NCI-H2081 (cell line): ENCODE results near the gene BTG2.

Experiments used
- DNase-seq, 2 experiments: peaks; one replicate each; lab custom pipeline; 2025; lab: John Stamatoyannopoulos, UW

Gene BTG2

DNA sequence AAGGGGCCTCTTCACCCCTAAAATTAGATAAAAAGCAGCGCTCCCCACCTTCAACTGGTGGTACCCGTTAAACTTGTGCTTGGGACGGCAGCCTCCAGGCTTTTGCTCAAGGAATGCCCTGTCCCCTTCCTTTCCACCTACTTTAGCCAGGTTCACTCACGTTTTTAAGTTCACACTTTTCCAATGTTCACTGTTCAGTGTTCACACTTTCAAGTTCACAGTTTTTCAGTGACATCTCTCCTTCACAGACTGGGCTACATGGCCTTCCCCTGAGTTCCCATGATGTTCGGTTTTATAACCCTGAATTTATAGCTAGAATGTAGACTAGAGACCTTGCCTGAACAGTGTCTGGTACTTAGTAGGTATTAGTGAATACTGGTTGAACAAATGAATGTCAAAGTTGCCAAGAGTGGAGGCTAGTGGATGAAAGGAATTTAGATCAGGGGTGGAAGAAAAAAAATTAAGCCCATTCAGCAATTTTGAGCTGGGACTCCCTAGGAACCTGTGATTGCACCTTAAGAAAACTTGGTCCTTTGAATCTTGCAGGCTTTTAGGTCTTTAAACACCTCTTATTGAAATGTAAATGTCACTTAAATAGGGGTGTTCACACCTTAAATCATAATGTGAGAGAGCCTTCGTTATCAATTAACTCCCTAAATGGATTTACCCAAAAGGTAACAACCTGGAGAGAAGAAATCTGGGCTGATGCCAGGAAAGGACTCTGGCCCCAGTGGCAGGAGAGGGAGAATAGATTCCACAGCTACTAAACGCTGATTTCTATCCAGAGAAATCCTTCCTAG is 12.3 kb downstream of the BTG2 start:
- peak in 1 of 2 experiments; percentile 35 for DNase-seq

DNA sequence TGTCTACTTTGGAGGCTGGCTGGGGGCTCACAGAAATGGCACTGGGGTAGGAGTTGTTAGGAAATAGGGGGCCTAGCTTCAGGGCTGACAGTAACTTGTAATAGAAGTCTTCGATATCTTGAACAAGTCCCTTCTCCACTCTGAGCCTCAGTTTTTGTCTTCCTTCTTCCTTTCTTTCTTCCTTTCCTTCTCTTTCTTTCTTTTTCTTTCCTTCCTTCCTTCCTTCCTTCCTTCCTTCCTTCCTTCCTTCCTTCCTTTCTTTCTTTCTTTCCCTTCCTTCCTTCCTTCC is 12.9 kb downstream of the BTG2 start:
- DNase-seq: no peak

DNA sequence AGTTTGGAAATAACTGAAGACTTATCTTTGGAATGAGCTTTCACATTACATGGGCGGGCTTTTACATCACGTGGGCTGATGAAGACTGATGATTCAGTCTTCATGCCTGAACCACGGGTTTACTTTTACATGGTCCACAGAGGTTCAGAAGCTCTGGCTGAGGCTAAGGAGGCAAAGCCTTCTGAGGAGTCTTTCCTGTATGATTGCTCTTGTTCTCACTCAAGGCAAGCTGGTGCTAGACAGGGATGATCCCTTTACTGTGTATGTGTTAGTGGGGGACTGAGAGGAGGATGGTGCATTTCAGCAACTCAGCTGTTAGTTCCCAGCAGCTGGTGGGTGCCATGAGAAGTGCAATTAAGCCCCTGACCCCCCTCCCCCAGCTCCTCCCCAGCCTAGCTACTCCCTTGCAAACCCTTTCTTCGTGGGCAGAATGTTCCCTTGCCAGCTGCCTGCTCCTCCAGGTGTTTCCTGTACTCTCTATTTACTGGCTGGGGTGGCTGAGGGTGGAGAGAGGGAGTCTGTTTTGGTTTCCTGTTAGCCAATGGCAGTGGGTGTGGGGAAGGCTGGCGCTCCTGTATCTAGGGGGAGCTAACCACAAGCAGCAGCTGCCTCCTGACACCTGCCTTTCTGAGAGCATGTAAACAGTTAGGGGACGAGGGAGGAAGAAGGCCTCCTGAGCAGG is 15.4 kb downstream of the BTG2 start:
- peak; percentile 97 to 99 for DNase-seq

DNA sequence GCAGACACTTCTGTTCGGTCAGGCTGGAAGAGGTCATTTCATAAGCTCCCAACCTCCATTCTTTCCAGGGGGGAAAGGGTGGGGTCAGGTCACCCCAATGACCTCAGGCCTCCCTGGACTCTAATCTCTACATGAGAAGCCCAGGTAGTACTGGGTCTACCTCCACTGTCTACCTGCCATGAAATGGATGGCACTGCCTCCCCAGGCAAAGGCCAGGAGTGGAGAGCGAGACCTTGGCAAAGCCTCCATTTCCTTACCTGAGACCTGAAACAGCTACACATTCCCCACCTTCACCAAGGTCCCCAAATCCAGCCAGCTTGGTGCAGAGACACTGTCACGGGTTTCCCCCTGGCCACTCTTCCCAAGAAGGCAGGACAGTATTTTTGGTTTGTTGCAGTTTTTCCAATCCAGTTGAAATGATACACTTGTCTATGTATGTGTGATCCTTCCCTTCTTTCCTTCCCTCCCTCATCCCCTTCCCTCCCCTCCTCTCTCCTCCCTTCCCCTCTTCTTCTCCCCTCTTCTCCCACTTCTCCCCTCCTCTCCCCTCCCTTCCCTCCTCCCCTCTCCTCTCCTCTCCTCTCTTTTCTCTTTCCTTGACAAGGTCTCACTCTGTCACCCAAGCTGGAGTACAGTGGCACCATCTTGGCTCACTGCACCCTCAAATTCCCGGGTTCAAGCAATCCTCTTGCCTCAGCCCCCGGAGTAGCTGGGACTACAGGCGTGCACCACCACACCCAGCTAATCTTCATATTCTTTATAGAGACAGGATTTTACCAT is 16.1 kb downstream of the BTG2 start:
- DNase-seq: no peak

DNA sequence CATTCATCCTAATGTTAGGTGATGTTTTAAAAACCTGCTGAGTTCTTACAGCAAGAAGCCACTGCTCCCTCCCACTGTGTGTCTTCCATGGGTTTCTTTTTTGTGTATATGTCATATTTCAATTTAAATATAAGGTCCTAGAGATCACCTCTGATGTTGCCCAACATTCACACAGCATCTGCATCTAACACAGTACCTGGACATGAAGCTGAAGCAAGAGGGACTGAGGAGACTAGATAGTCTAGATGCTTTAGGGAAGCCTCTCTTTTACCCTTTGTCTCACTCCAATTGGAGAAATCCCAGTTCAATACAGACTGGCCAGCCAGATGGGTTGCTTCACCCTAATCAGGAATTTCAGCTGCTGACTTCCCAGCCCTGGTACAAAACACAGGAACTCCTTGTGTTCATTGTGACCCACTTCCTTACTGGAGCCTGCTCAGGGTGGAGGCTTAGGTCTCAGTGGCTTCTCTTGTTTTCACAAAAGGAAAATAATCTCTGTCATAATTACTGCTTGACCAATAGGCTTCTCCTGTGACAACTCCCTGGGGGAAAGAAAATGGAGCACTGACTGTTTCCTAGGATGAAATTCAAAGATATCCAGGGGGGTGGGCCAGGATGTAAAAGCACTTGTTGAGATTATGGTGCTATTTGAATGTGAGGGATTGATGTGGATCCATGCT is 17.3 kb downstream of the BTG2 start:
- peak; percentile 39 to 60 for DNase-seq

DNA sequence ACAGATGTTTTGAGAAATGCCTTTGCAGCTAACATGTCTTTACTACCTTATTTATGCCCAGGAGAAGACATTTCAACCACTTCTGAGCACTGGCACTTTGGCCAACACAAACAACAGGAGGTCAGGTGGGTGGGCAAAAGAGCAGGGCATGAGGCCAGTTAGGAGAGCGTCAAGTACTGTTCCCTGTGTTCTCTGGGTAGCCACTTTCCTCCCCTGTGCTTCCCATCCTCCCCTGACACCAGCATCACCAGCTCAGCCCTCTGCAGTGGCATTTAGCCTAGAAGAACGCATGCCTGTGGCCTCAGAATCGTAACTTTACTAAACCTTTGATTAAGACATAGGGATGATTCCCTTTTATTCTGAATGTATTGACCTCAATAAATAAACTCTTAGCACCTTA is 18.3 kb downstream of the BTG2 start:
- DNase-seq: no peak

DNA sequence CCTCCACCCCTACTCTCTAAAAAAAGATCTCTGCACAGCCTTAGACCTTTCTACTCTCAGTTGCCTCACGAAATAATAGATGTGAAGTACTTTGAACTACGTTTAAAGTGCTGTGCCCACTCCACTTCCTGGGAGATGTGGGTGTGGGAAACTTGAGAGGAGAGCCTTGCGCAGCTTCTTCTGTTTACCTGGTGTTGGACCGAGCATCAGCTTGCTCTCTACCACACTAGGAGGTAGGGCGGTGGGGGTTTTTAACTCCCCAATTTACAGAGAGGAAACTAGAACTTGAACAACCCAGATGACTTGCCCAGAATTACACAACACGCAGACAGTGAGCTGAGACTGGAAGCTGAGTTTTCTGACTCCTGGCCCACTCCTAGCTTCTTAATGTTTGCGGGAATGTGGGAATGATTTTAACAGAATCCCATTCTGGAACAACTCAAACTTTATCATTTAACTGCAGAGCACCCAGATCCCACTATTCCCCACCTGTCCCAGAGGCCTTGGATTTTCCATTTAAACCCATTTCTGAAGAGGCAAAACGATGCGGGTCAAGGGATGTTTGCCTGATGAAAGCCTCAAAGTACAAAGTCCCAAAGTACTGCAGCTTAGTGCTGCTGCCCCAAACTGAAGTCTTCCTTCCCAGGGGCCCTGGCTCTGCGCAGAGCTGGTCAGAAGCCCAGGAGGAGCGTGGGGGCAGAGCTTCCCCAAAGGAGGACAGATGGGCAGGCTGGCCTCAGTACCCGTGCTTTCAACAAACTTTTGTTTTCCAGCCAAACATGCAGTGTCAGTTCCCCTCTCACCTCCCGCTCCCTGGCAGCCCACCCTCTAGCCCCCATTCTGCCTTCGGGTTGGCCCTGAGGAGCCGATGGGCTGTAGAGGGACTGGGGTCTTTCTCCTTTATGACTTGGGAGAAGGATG is 19.0 kb downstream of the BTG2 start:
- DNase-seq: no peak

DNA sequence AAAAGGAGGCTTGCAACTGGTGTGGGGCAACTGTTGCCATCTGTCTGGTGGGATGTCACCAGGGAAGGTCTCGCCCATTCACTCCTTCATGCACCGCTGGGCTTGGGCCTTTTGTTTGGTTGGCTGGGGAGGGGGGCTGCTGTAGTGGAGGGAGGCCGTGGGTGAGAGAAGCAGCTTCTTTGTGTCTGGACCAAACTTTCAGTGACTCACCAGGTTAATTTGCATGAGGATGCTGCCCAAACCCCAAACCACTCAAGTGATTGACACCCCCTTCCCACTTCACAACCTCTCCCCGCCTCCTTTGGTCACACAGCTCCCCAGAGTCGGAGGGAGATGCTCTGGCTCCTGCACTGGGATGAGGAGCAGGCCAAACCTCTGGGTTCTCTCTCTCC is 19.7 kb downstream of the BTG2 start:
- DNase-seq: peak; percentile 71 to 85

DNA sequence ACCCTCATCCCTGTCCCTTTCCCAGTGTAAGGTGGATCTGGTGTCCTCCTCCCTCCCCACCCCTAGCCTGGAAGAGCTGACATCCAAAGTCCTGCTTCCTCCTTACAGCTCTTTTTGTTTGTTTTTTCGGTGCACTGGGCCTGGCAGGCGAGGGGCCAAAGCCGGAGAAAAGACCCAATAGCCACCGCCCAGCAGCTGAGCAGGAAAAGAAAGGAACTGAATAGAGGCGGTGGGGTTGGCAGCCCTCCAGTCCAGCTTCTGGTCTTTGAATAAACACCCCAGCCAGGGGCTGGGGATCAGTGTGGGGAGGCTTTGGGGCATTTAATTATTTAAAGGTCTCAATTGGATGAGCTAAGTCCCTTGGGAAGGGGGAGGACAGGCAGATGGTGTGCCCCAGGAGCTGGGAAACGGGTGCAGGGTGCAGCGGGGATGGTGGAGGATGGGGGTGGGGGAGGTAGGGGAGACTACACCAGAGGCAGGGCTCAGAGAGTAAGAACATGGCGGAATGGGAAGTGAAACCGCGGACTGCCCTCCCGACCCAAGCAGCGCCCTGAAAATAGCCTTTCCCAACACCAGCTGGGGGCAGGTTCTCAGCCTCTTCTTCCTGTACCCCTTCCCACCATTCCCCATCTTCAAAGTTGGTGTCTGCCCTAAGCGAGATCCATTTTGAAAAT is 20.2 kb downstream of the BTG2 start:
- peak; percentile 99 to 100 for DNase-seq

DNA sequence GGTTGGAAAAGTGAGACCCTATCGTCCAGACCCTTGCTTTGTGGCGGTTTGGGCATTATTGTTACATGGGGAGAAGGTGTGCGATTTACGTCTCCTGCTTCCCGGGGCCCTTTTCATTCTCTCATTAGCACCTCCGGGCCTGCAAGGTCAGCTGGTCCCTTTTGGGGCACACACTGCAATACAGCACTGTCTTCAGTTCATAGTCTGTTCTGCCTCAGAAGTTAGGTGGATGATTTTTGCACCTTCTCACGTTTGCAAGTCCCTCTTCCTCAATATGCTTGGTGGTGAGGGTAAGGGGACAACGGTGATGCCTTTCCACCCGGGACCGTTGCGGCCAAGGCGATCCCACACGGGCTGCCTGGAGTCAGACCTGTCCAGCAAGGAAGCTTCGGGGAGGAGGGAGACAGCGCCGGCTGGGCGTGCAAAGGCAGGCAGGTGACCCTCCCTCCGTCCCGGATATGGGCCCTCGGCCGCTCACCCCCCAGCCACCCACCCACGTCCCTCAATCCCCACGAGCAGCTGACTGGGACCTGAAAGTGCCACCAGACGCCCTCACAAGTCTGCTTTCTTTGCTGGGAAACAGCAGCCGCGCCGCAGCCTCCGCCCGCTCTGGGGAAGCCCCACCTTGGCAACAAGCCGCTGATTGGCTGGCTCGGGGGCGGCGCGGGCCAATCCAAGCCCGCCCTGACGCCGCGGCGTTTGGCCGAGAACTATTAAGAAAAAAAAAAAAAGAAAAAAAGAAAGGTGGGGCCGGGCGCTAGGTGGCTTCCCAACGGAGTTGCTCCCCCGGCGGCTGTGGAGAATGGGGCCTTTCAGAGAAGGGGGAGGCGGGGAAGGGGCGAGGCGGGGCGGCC is 21.7 kb downstream of the BTG2 start:
- DNase-seq: peak; percentile 97 to 98

DNA sequence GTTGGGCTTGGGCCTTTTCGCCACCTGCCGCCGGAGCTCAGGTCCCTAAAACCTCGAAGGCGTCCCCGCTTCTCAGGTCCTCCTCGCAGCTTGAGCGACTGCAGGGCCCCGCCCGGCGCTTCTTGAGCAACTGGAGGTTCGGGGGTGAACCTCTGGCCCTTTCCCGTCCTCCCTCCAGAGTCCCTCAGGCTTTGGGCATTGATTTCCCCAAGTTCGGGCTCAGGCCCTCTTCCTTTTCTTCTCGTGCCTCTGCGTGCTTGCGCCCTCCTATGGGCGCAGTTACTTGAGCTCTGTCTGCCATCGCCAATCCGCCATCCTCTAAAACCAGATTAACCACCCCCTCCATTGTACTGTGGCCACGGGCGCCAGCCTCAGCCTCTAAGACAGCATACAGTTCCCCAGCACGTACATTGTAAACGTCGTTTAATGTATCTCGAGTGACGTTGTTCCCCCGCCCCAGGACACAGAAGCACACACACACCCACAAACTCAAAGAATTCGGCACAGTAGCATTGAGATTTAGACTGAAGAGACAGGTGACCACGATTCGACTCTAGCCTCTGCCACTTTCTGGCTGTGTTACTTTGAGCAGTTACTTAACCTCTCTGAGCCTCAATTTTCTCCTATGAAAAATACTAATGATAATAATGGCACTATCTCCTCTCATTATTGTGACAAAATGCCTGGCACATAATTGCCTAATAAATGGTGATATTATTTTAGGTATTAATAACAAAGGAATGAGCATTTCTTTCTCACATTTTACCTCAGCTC is 22.6 kb downstream of the BTG2 start:
- peak in 1 of 2 experiments; percentile 87 for DNase-seq

DNA sequence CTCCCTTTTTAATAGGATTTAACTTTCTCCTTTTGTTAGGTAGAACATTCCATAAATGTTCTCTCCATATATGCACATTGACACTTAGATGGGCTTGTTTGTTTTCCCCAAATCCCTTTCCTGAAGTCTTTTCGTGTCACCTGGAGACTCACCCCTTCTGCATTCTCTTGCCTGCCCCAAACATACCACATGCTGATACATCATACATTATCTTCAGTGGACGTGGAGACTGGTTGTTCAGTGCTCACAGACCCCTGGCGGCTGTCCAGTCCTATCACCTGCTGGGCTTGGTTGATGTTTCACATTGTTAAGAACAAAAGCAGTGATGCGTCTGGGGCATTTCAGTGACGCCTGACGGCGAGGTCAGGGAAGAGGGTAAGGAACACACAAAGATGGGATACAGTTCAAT is 23.4 kb downstream of the BTG2 start:
- DNase-seq: peak; percentile 86 to 97

DNA sequence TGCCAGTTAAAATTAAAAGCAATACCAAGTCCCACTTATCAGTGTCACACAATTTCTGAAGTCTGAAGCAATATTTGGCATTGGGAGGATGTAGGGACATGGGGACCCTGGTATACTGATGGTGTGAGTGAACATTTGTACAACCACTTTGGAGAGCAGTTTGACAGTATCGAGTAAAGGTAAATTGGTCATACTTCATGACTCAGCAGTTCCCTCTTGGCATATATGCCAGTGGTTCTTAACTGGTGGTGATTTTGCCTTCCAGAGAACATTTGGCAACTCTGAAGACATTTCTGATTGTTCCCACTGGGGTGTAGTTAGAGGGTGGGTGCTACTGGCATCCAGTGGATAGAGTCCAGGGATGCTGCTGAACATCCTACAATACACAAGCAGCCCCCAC is 25.9 kb downstream of the BTG2 start:
- DNase-seq: no peak

DNA sequence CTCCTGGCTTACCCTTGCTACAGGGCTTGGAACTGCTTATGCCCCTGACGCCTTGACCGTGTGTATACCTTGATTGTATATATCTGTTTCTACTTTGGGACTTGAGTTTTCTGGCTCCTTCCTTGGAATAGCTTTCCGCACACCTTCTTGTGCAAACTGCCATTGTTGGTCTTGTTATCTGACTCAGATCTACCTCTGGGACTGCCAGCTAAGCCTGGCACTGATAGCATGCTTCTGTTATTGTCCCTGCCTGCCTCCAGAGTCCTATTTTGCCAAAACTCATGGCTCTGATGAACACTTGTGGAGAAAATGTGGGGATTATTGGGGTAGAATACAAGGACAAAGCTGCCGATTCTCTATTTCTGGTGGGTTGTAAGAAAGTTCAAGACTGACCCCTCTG is 30.2 kb downstream of the BTG2 start:
- DNase-seq: no peak

DNA sequence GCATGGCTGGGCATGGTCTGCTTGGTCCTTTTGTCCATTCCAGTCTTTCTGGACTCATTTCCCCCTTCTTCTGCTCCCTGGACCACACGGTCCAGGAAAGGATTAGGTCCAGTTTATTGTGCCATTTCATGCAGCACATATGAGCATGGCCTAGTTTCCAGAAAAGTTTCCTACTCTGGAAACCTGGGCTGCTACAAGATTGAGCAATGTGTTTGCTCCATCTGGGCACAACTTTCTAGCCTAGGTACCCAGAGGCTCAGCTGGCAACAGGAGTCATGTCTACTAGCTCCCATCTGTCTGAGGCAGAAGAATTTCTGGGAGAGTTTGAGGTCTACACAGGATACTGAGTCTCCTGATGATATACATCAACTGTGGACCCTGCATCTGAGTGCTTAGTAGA is 30.8 kb downstream of the BTG2 start:
- DNase-seq: no peak

DNA sequence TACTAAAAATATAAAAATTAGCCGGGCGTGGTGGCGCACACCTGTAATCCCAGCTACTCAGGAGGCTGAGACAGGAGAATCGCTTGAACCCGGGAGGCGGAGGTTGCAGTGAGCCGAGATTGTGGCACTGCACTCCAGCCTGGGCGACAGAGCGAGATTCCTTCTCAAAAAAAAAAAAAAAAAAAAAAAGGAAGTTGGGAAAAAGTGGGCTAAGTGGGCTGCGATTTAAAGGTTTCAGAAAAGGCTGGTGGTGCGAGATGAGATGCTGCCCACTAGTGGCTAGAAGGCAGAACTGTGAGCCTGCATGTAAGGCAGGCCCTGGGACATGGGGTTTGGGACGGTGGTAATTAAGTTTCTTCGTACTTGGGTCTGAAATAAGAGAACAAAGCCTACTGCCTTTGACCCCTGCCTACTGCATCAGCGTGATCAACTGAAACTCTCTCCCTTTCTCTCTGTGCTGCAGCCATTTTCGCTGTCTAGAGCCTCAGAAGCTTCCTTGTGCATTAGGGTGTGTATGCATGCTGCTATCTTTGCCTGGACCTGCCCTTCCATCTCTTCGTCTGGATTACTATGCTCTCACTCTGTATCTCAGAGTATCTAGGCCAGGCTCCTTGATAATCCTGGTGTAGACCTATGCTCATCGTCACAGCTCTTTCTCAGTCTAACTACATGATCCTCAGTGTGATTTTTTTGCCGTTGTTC is 33.2 kb downstream of the BTG2 start:
- peak; percentile 63 to 69 for DNase-seq

DNA sequence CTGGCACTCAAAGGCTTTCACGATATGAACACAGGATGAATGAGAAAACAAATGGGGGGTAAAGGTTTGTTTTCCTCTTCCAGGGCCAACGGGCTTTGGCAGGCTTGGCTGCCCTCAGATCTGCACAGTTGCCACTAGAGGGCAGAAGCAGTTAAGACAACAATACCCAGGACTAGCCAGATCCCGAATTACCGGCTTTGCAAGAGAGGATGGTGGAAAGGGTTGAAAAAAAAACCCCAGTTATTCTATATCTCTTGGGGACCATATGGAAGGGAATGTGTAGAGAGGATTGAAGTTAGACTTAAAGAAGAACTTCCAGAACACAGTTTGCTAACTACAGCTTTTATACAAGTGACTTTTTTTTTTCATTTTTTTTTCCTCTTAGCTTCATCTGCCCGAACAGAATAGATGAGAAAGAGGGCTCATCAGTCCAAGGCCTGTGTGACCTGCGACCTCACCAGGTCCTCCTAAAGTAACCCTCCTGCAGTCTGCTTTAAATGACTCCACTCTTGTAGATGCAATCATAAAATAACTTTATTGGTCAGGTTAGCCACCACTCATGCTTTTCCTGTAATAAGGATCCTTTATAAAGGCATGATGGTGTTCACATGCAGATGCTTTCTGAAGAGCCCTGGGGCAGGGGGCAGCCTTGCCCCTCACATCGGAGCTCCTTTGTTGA is 34.9 kb downstream of the BTG2 start:
- peak; percentile 88 to 91 for DNase-seq
